ENCODE results near the gene ZBTB32. TPM values are rescaled to one million over a fixed set of nuclear protein-coding genes. Genes with fewer than 3 reads are reported as not detected.

The ZBTB32 gene
- polyA plus RNA-seq, 1 of the 3 experiments (the other 2 are of a cell fraction), result not detected

DNA sequence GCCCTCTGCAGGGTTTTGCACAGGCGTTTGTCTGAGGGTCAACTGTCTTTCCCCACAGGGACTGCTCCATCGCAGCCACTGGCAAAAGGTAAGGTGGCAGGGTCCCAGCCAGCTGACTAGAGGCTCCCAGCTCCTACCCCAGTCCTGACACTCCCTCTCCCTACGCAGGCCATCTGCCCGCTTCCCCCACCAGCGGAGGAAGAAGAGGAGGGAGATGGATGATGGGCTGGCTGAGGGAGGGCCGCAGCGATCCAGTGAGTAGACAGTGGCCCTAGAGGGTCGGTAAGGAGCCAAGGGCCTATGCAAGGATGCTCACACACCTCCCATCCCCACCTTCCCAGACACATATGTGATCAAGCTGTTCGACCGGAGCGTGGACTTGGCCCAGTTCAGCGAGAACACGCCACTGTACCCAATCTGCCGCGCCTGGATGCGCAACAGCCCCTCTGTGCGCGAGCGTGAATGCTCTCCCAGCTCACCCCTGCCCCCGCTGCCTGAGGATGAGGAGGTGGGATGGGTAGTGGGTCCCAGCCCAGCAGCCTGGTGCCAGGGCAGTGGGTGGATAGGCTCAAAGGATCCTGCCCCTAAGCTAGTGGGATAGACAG is 48.5 kb downstream of the ZBTB32 start (continued):
- no peak for TF ChIP-seq GATA2 (CRISPR knock-in tag; IDR thresholded peaks at IDR 0.05)
- no peak for TF ChIP-seq YY1 (IDR thresholded peaks at IDR 0.05; ENCODE audit: low read depth)
- no peak for TF ChIP-seq SMC3 (IDR thresholded peaks at IDR 0.05; ENCODE audit: low read depth, low read length)
- no peak for TF ChIP-seq MAX (IDR thresholded peaks at IDR 0.05; ENCODE audit: low read depth)
- TF ChIP-seq, protein P1, sequence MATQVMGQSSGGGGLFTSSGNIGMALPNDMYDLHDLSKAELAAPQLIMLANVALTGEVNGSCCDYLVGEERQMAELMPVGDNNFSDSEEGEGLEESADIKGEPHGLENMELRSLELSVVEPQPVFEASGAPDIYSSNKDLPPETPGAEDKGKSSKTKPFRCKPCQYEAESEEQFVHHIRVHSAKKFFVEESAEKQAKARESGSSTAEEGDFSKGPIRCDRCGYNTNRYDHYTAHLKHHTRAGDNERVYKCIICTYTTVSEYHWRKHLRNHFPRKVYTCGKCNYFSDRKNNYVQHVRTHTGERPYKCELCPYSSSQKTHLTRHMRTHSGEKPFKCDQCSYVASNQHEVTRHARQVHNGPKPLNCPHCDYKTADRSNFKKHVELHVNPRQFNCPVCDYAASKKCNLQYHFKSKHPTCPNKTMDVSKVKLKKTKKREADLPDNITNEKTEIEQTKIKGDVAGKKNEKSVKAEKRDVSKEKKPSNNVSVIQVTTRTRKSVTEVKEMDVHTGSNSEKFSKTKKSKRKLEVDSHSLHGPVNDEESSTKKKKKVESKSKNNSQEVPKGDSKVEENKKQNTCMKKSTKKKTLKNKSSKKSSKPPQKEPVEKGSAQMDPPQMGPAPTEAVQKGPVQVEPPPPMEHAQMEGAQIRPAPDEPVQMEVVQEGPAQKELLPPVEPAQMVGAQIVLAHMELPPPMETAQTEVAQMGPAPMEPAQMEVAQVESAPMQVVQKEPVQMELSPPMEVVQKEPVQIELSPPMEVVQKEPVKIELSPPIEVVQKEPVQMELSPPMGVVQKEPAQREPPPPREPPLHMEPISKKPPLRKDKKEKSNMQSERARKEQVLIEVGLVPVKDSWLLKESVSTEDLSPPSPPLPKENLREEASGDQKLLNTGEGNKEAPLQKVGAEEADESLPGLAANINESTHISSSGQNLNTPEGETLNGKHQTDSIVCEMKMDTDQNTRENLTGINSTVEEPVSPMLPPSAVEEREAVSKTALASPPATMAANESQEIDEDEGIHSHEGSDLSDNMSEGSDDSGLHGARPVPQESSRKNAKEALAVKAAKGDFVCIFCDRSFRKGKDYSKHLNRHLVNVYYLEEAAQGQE (IDR thresholded peaks at IDR 0.05; ENCODE audit: low read depth, low read length), result no peak
- TF ChIP-seq TEAD4 (IDR thresholded peaks at IDR 0.05; ENCODE audit: borderline replicate concordance, insufficient read depth), result no peak
- TF ChIP-seq RAD21 (IDR thresholded peaks at IDR 0.05; ENCODE audit: low read length), result no peak
- no peak for TF ChIP-seq SIN3A (IDR thresholded peaks at IDR 0.05; ENCODE audit: borderline replicate concordance, low read depth, low read length)
- no peak for TF ChIP-seq RCOR1 (IDR thresholded peaks at IDR 0.05; ENCODE audit: low read length)

- ChIA-PET POLR2A (no interaction called here), CTCF (no interaction called here)
- Histone ChIP-seq H3K36me3 (replicated peaks in 1 of 2; ENCODE audit: control insufficient read depth in 1 of 2, insufficient read depth in 2 of 2, low read length in 1 of 2) (peaks cover 5 to 32% of the 10 kb centered on the region in 2 experiments), H3K27me3 (ENCODE audit: insufficient read depth) (no peaks in the 10 kb centered on the region), H2AFZ (ENCODE audit: low read depth) (no peak overlapping the region), H3K4me2 (no peak overlapping the region), H3F3A (replicated peaks; ENCODE audit: insufficient read depth) (peaks cover 10% of the 10 kb centered on the region), H3K4me3 (ENCODE audit: low read depth in 2 of 2, low read length in 1 of 2) (no peak overlapping the region), H3K9me3 (no peaks in the 10 kb centered on the region), H3K9ac (no peak overlapping the region), H3K79me2 (ENCODE audit: insufficient read depth) (peaks cover 29% of the 10 kb centered on the region), H3K4me1 (ENCODE audit: control insufficient read depth in 1 of 2, insufficient read depth in 2 of 2, low read depth in 1 of 2, low read length in 1 of 2) (peaks cover 10 to 15% of the 10 kb centered on the region in 2 experiments; a peak in 3 of 4 replicates), H3K9me2 (no peaks in the 10 kb centered on the region), H4K20me1 (ENCODE audit: insufficient read depth) (no peaks in the 10 kb centered on the region; the same call in 1 of the 2 replicates), H3K27ac (ENCODE audit: low read depth in 2 of 2, low read length in 1 of 2) (no peak overlapping the region)
- WGBS (ENCODE audit: low lambda C conversion rate), result 96% methylated on average over 11 of the region's 20 CpGs
- DNase-seq, result no peak
- no peak for TF ChIP-seq EZH2phosphoT487 (IDR thresholded peaks at IDR 0.05; ENCODE audit: borderline replicate concordance, low read depth)
- no peak for TF ChIP-seq RFX5 (IDR thresholded peaks at IDR 0.05; ENCODE audit: low read length)
- no peak for TF ChIP-seq YY1 (IDR thresholded peaks at IDR 0.05; ENCODE audit: low read depth)
- no peak for TF ChIP-seq MEF2A (IDR thresholded peaks at IDR 0.05; ENCODE audit: borderline replicate concordance, low read depth)
- TF ChIP-seq RAD21 (IDR thresholded peaks at IDR 0.05; ENCODE audit: low read length), result no peak
These were observed 49.4 kb downstream of the ZBTB32 start for GRCh38 chr19:35753634-35754369.
